SK-N-SH (cell line): ENCODE data around the gene SPRN.

Source experiments
- CTCF ChIP-seq: fragments of 200-600 bp; sonication (generic); IDR thresholded peaks from 2 replicates; pipeline ENCODE4 v1.6.1; 2017; ENCODE audit warnings: antibody characterized with exemption, mild to moderate bottlenecking, moderate library complexity
- EP300 ChIP-seq, 2 experiments: IDR thresholded peaks; 2 replicates each; pipeline versions ENCODE4 v1.4.0 to v1.6.1; 2012; ENCODE audit warnings: borderline replicate concordance in 1 of 2, low read depth in 1 of 2, low read length in 1 of 2
- EZH2phosphoT487 ChIP-seq: fragments of 200-600 bp; sonication (generic); IDR thresholded peaks from 2 replicates; pipeline ENCODE4 v1.6.1; 2017; ENCODE audit warnings: low read depth, mixed run types, mild to moderate bottlenecking, antibody characterized with exemption, moderate library complexity, borderline replicate concordance
- JUND ChIP-seq: IDR thresholded peaks from 2 replicates; pipeline ENCODE4 v1.4.0; 2012
- MAX ChIP-seq: IDR thresholded peaks from 2 replicates; pipeline ENCODE4 v1.4.0; 2012; ENCODE audit warnings: low read depth
- POLR2AphosphoS5 ChIP-seq: IDR thresholded peaks from 2 replicates; pipeline ENCODE4 v1.6.1; 2012; ENCODE audit warnings: low read depth, low read length
- RCOR1 ChIP-seq: fragments of 150-350 bp; IDR thresholded peaks from 2 replicates; pipeline ENCODE4 v1.6.1; 2017; ENCODE audit warnings: antibody characterized with exemption, low read length

- TF ChIP-seq EZH2phosphoT487 (no peak), CTCF (no peak), MAX (no peak), RCOR1 (no peak), JUND (no peak), EP300 (IDR thresholded peaks at IDR 0.05; ENCODE audit: borderline replicate concordance in 1 of 2, low read depth in 1 of 2, low read length in 1 of 2) (no peak), POLR2AphosphoS5 (no peak)
These were observed 3.8 kb downstream of the SPRN start for GRCh38 chr10:133420579-133420978.
